HepG2 (cell line): ENCODE measurements around the gene MBD5. TPM values are rescaled to one million over a fixed set of nuclear protein-coding genes. Genes with fewer than 3 reads are reported as not detected.

ENCODE experiments used
- ATAC-seq: fragments of 200-7000 bp; cut with Tn5 transposase; 3 replicates; pipeline ENCODE4 v1.9.1; 2020; ENCODE audit warnings: mild to moderate bottlenecking, moderate library complexity
- BruUV-seq: library from RNA; stranded (reverse); fragments of 400-500 nt; replicated peaks from 2 replicates; lab custom pipeline; 2021; lab: Mats Ljungman, UMichigan
- CTCF ChIA-PET: fragments of 300-600 bp; formaldehyde crosslinking; extraction: SDS; loops from one replicate; lab custom pipeline; 2021; ENCODE audit warnings: low total read pairs, inconsistent platforms, low intra/inter-chr PET ratio; lab: Yijun Ruan, JAX
- POLR2A ChIA-PET: fragments of 350-600 bp; sonication (Branson Sonifier 250); formaldehyde crosslinking; loops from one replicate; lab custom pipeline; 2020; ENCODE audit warnings: antibody characterized with exemption, inconsistent platforms; lab: Yijun Ruan, JAX
- DNase-seq: peaks from one replicate; pipeline ENCODE4 v3.0.0-alpha.2; 2015; ENCODE audit warnings: low spot score
- FAIRE-seq: peaks from 3 replicates; lab custom pipeline; 2011; peaks lifted over from hg19 to GRCh38; lab: Jason Lieb, UNC
- H2AFZ ChIP-seq: one replicate; pipeline ENCODE4 v1.6.1; 2011; ENCODE audit warnings: low read length, inconsistent platforms
- H3K27ac ChIP-seq: fragments of 300-600 bp; 3 replicates; pipeline ENCODE4 v1.8.0; 2011; ENCODE audit warnings: mixed run types, mild to moderate bottlenecking, mixed read lengths, low read length, inconsistent platforms; ENCODE audit not compliant: insufficient read depth; ENCODE audit errors: extremely low read length
- H3K27me3 ChIP-seq, 2 experiments: fragments of 200-600 bp in 1 of 2; 2 replicates in 1 of 2; 3 replicates in 1 of 2; pipeline versions ENCODE4 v1.6.0 to v1.8.0; 2011; ENCODE audit warnings: low read length in 2 of 2, mild to moderate bottlenecking in 2 of 2, moderate library complexity in 2 of 2, inconsistent platforms in 1 of 2; ENCODE audit not compliant: insufficient read depth in 2 of 2, control insufficient read depth in 1 of 2
- H3K36me3 ChIP-seq, 2 experiments: fragments of 200-600 bp in 1 of 2; replicated peaks in 1 of 2; 2 replicates in 1 of 2; 3 replicates in 1 of 2; pipeline versions ENCODE4 v1.5.1 to v1.8.0; 2011; ENCODE audit warnings: low read length in 2 of 2, inconsistent platforms in 1 of 2; ENCODE audit not compliant: insufficient read depth in 2 of 2, control insufficient read depth in 1 of 2
- H3K4me1 ChIP-seq: 2 replicates; pipeline ENCODE4 v1.5.1; 2012; ENCODE audit warnings: low read length, inconsistent platforms; ENCODE audit not compliant: insufficient read depth
- H3K4me2 ChIP-seq: 2 replicates; pipeline ENCODE4 v1.6.0; 2011; ENCODE audit warnings: low read depth, low read length, inconsistent platforms
- H3K4me3 ChIP-seq, 3 experiments: fragments of 200-600 bp in 1 of 3; sonication (generic), shearing (Covaris generic) in 1 of 3; replicated peaks in 1 of 3; 2 replicates each; pipeline ENCODE4 v1.5.1; 2011 to 2016; ENCODE audit warnings: low read length in 3 of 3, inconsistent platforms in 2 of 3, low read depth in 2 of 3, mild to moderate bottlenecking in 2 of 3, control low read depth in 1 of 3, mixed read lengths in 1 of 3; ENCODE audit not compliant: insufficient read depth in 1 of 3
- H3K79me2 ChIP-seq: one replicate; pipeline ENCODE4 v1.6.1; 2011; ENCODE audit warnings: low read length, inconsistent platforms; ENCODE audit not compliant: insufficient read depth
- H3K9ac ChIP-seq: 2 replicates; pipeline ENCODE4 v1.6.0; 2011; ENCODE audit warnings: mild to moderate bottlenecking, low read depth, low read length, inconsistent platforms; ENCODE audit not compliant: insufficient read depth
- H3K9me3 ChIP-seq: 2 replicates; pipeline ENCODE4 v1.5.1; 2012; ENCODE audit warnings: mild to moderate bottlenecking, low read length
- H4K20me1 ChIP-seq: 2 replicates; pipeline ENCODE4 v1.6.0; 2011; ENCODE audit warnings: inconsistent platforms, mild to moderate bottlenecking, low read length, moderate library complexity; ENCODE audit not compliant: insufficient read depth
- IKZF1 ChIP-seq: fragments of 450-650 bp; IDR thresholded peaks from 2 replicates; pipeline ENCODE4 v1.7.1; 2016
- KLF13 ChIP-seq: sonication (generic); formaldehyde crosslinking; IDR thresholded peaks from 2 replicates; pipeline ENCODE4 v1.4.0; 2020; ENCODE audit warnings: mild to moderate bottlenecking, missing genetic modification reagents
- MAFF ChIP-seq: IDR thresholded peaks from 2 replicates; pipeline ENCODE4 v1.6.1; 2011; ENCODE audit warnings: low read depth, low read length, improper control_type of control experiment
- MAFK ChIP-seq, 2 experiments: IDR thresholded peaks in 1 of 2; conservative IDR thresholded peaks in 1 of 2; 2 replicates each; pipeline ENCODE4 v1.6.1; 2011; ENCODE audit warnings: improper control_type of control experiment in 2 of 2, low read length in 2 of 2
- MATR3 ChIP-seq: sonication (generic); formaldehyde crosslinking; IDR thresholded peaks from 2 replicates; pipeline ENCODE4 v1.4.0; 2020; ENCODE audit warnings: missing genetic modification reagents
- MBNL3 ChIP-seq: fragments of 250-450 bp; sonication (Bioruptor Pico); conservative IDR thresholded peaks from 2 replicates; pipeline ENCODE4 v1.8.0; 2022; ENCODE audit warnings: mild to moderate bottlenecking, inconsistent platforms
- ZBTB42 ChIP-seq: sonication (generic); formaldehyde crosslinking; IDR thresholded peaks from 2 replicates; pipeline ENCODE4 v1.5.0; 2020; ENCODE audit warnings: mild to moderate bottlenecking, missing genetic modification reagents
- ZNF333 ChIP-seq: sonication (generic); formaldehyde crosslinking; IDR thresholded peaks from 2 replicates; pipeline ENCODE4 v1.4.0; 2020; ENCODE audit warnings: mild to moderate bottlenecking, missing genetic modification reagents, borderline replicate concordance
- WGBS: methylation state at CpG from one replicate; pipeline ENCODE4 v1.1.6; 2017; ENCODE audit warnings: low lambda C conversion rate; 5-methylcytosine and 5-hydroxymethylcytosine counted together
- in situ Hi-C: cut with HindIII; loops from 2 replicates; pipeline ENCODE4 v1.10.0; 2017; ENCODE audit warnings: low pct_unique_long_range_greater_than_20kb; ENCODE audit not compliant: extremely low pct_ligation_motif_present
- intact Hi-C: fragments of 100-400 bp; cut with micrococcal nuclease; formaldehyde crosslinking; loops from one replicate; pipeline ENCODE4 v1.10.0; 2022; ENCODE audit not compliant: unreplicated experiment
- polyA plus RNA-seq, 8 experiments: library from polyadenylated mRNA; depleted of rRNA in 3 of 8; stranded (reverse) in 7 of 8; unstranded in 1 of 8; fragments of >200 nt; fragmentation: Illumina TruSeq in 4 of 8; extraction: Trizol in 4 of 8; gene quantifications; 2 replicates each; pipeline versions ENCODE4 v1.2.1 to v1.2.3, GENCODE V29; 2011 to 2016; ENCODE audit warnings: low read depth in 4 of 8, missing spikeins in 1 of 8, mixed read lengths in 1 of 8; ENCODE audit not compliant: insufficient read depth in 1 of 8
- total RNA-seq, 5 experiments: library from RNA; depleted of rRNA; stranded (reverse); fragments of >200 nt; fragmentation: Illumina TruSeq; extraction: Trizol; gene quantifications; 2 replicates each; pipeline ENCODE4 v1.2.3, GENCODE V29; 2016; ENCODE audit warnings: low read depth in 1 of 5
- TF ChIP-seq, protein P1 (sequence below): sonication (generic); formaldehyde crosslinking; IDR thresholded peaks from 2 replicates; pipeline ENCODE4 v1.8.1; 2023; ENCODE audit warnings: missing genetic modification reagents, mild to moderate bottlenecking, borderline replicate concordance

MBD5 gene
- total and polyA plus RNA-seq, 2 of the 13 experiments (the other 11 are each of a cell fraction or from before 2014, with no cell fraction given) = 13.5 to 26.4 TPM

DNA sequence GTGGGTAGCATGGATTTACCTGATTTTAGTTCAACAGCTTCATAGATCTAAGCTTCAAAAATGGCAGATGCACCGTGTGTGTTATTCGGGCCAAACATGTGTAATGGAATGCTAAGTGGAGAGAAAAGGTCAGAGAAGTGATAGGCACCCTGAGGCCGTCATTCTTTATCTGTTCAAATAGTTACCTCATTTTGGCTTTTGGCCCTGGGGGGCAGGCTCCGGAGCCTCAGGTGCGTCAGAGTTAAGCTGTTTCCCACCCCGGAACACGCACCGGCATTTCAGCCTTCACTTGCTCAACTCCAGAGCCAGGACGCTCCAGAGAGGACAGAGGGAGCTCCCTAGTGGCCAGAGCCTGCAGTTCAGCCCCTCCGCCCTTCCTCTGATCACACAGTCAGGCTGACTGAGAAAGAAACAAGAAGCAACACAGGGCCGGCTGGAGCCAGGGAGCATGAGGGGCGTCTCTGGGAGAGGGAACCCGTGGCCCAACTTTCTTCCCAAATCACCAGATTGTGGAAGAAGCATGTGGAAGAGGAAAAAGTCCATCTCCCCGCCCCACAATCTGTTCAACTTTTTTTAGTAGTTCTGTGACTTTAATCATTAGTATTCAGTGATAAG is 488.5 kb downstream of the MBD5 start (continued):
- no peak for TF ChIP-seq MATR3 (CRISPR knock-in tag)
- no peak for TF ChIP-seq ZBTB42 (CRISPR knock-in tag)
- no peak for TF ChIP-seq ZNF333 (CRISPR knock-in tag)

DNA sequence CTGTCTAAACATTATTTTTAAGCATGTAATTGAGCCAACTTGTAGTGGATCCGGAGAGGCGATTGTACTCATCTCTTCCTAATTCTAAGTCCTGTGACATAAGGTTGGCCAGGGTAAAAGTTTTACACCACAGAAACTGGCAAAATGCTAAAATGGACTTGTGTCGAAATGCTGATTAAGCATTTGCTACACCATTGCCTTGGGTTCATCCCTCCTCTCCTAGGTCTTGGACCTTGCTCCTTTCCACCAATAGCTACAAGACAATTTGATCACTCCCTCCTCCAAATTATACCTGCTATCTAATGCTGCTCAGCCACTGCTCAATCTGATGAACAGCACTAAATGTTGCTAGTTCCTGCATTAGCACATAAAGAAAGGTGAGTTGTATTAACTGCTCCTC is 491.0 kb downstream of the MBD5 start:
- FAIRE-seq = no peak
- Histone ChIP-seq H3K36me3 (no peaks in the 10 kb centered on the region), H2AFZ (no peak overlapping the region), H3K27ac (no peak overlapping the region), H3K9me3 (no peaks in the 10 kb centered on the region), H3K4me2 (no peak overlapping the region), H3K4me1 (peaks cover 24% of the 10 kb centered on the region), H4K20me1 (no peaks in the 10 kb centered on the region), H3K79me2 (no peaks in the 10 kb centered on the region), H3K4me3 (no peak overlapping the region), H3K27me3 (no peaks in the 10 kb centered on the region), H3K9ac (no peak overlapping the region)
- TF ChIP-seq MAFK (conservative IDR thresholded peaks at IDR 0.05 in 1 of 2, IDR thresholded peaks at IDR 0.05 in 1 of 2; ENCODE audit: low read length in 2 of 2) (peak; percentile 97), MBNL3 (CRISPR knock-in tag) (no peak), MAFF (peak; percentile 96)
- in situ Hi-C loops = no loop called here
- DNase-seq = no peak
- ChIA-PET POLR2A (no interaction called here), CTCF (no interaction called here)
- no TSS peak for BruUV-seq
- no peak for ATAC-seq
- intact Hi-C loops = no loop called here
- WGBS = 80% methylated on average over 3 of the region's 3 CpGs

DNA sequence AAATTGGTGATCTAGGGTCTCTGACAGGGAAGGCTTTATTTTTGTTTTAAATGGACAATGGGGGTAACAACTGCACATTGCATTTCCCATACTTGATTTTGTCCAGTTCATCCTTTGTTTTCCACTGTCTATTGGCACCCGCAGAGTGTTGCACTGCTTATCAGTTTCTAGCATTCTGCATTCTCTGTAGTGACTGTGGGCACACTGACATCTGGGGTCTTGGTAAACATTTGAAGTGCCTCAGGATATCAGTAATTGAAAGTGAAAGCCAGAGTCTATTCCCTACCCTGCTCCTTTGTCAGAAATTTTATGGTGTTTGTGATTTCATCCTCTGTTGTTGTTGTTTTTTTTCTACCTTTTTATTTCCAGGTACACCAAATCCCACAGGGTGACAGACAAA is 491.6 kb downstream of the MBD5 start:
- Histone ChIP-seq H3K9me3 (no peaks in the 10 kb centered on the region), H3K9ac (no peak overlapping the region), H3K79me2 (no peaks in the 10 kb centered on the region), H3K4me1 (peaks cover 24% of the 10 kb centered on the region), H3K27me3 (no peaks in the 10 kb centered on the region), H2AFZ (no peak overlapping the region), H4K20me1 (no peaks in the 10 kb centered on the region), H3K4me2 (no peak overlapping the region), H3K36me3 (no peaks in the 10 kb centered on the region), H3K4me3 (no peak overlapping the region), H3K27ac (no peak overlapping the region)
- WGBS = 97% methylated on average over 1 of the region's 1 CpG
- intact Hi-C loops (no loop called here), in situ Hi-C loops (no loop called here)
- no peak for ATAC-seq
- BruUV-seq = no TSS peak
- FAIRE-seq = no peak
- POLR2A ChIA-PET = no interaction called here
- no peak for DNase-seq
- CTCF ChIA-PET = no interaction called here
- no peak for TF ChIP-seq IKZF1
- TF ChIP-seq, protein P1, sequence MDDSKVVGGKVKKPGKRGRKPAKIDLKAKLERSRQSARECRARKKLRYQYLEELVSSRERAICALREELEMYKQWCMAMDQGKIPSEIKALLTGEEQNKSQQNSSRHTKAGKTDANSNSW = no peak
- no peak for TF ChIP-seq ZNF333 (CRISPR knock-in tag)
- TF ChIP-seq KLF13 (CRISPR knock-in tag) = no peak
